Mammary epithelial cell (primary cell): Measurements from ENCODE around the gene USP54.

Source experiments
- EZH2 ChIP-seq: IDR thresholded peaks from 2 replicates; pipeline ENCODE4 v1.6.1; 2012; ENCODE audit warnings: low read length, inconsistent platforms, borderline replicate concordance
- TF ChIP-seq, protein P1 (sequence below), 2 donors: IDR thresholded peaks in 1 of 2; conservative IDR thresholded peaks in 1 of 2; 2 replicates each; pipeline ENCODE4 v1.5.1; 2011 to 2012; ENCODE audit warnings: inconsistent platforms in 2 of 2, low read length in 2 of 2, mild to moderate bottlenecking in 2 of 2, control low read depth in 1 of 2, low read depth in 1 of 2; ENCODE audit not compliant: insufficient read depth in 1 of 2; ENCODE audit errors: extremely low read depth in 1 of 2

DNA sequence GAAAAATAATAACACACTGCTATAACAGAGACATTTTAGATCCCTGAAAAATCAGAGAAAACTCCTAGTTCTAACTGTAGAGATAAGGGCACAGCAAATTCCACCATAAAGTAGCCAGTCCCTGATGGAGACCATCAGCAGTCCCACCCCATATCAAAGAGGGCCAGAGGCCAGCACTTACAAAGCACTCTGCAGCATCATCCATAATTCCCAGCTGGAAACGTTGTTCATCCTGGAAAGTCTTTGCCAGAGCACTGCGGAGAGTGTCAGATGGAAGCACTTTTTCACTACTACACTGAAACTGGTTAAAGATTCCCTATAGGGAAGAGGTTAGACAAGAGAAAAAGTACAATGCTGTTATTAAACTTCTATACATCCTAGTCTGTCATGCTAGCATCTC, 45.8 kb downstream of the USP54 start:
- TF ChIP-seq, protein P1, sequence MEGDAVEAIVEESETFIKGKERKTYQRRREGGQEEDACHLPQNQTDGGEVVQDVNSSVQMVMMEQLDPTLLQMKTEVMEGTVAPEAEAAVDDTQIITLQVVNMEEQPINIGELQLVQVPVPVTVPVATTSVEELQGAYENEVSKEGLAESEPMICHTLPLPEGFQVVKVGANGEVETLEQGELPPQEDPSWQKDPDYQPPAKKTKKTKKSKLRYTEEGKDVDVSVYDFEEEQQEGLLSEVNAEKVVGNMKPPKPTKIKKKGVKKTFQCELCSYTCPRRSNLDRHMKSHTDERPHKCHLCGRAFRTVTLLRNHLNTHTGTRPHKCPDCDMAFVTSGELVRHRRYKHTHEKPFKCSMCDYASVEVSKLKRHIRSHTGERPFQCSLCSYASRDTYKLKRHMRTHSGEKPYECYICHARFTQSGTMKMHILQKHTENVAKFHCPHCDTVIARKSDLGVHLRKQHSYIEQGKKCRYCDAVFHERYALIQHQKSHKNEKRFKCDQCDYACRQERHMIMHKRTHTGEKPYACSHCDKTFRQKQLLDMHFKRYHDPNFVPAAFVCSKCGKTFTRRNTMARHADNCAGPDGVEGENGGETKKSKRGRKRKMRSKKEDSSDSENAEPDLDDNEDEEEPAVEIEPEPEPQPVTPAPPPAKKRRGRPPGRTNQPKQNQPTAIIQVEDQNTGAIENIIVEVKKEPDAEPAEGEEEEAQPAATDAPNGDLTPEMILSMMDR (conservative IDR thresholded peaks at IDR 0.05 in 1 of 2, IDR thresholded peaks at IDR 0.05 in 1 of 2; ENCODE audit: extremely low read depth in 1 of 2, insufficient read depth in 1 of 2, low read depth in 1 of 2, low read length in 2 of 2): no peak
- TF ChIP-seq EZH2: no peak
